ENCODE data around the gene ETV5. TPM values are rescaled to one million over a fixed set of nuclear protein-coding genes. Genes with fewer than 3 reads are reported as not detected.

ETV5 gene
- polyA plus RNA-seq, 3 donors = 25.7 to 29.8 (median 28.9) TPM

DNA sequence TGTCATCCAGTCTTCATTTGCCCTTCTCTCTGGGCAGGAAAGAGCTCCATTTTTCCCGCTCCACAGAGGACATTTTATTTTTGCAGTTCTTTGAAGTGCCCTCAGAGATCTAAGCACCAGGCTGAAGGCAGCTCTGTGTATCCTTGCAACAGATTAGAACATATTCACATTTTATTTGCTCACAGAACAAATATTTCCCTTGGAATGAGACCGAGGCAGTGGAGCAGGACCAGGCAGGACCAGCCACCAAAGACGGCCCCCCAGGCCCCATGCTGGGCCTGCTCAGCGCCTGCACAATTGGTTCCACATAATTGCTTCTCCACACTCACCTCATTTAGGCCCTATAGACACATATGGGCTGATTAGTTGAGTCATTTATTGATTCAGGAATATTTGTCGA, 15.7 kb upstream of the ETV5 start:
- DNase-seq (ENCODE audit: low read depth in 3 of 3, low spot score in 2 of 3) = no peak

DNA sequence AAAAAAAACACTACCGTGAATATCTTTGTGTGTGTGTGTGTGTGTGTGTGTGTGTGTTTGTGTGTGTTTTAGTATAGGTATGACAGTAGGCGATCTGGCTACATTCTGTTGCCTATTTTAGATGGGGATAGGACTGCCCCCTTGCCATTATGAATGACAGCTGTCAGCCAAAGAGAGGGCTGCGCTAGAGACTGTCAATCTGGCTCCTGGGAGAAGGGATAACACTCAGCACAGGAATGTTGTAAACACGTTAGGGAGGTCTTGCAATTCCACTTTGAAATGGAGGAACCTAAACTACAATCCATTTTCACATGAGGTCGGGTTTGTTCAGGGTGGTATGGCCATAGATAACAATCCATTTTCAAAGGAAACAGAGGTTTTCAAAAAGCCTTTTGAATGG, 14.1 kb upstream of the ETV5 start:
- no peak for DNase-seq (ENCODE audit: low read depth in 3 of 3, low spot score in 2 of 3)

DNA sequence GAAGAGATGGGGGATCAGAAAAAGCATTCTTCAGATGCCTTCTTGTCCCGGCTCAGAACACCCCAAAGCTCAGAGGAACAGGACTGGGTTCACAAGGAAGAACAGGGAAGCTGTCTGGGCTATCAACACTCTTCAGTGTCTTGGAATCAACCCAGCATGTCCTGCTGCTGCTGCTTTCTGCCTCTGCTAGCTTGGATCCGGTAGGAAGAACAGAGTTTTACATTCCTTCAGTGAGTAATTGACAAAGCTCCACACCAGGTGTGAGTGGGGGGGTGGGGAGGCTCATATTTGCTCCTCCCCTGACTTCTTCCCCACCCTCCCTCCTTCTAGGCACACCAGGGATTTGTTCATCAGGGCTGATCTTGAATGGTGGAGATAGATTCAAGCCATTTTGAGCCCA, 13.1 kb upstream of the ETV5 start:
- no peak for DNase-seq (ENCODE audit: low read depth in 3 of 3, low spot score in 2 of 3)

DNA sequence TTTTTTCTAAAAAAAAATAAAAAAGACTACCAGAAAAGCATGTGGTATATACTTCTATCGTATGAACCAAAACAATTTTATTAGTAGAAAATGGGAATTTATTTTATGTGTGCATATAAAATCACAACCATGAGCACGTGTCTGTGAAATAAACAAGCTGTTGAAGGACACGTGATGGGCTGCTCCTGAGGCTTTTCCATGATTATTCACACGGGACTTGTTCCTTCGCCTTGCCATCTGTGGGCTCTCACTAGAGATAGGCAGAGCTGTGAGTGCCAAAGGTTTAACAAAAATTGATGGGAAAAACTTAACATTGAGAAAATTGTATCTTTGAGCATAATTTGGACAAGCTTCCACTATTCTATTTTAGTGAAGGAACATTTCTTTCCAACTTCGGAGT, 12.4 kb upstream of the ETV5 start:
- DNase-seq (ENCODE audit: low read depth in 3 of 3, low spot score in 2 of 3) = no peak

DNA sequence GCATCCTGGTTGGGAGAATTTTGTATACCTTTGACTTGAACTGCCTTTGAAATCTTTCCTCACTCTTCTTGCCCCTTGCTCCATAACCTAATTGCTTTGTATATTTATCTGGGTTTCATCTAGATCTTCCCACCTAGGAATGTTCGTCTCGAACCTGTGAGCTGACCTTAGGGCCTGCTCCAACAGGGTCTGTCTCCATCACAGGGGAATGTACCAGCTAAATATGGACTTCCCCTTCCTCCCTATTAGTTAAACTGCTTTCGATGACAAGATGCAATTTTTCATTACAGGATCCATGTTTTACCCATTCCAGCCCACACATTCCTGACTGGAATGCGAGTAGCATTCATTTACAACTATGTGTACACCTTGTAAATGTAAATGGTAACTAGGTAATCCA, 10.6 kb upstream of the ETV5 start:
- DNase-seq (ENCODE audit: low read depth in 3 of 3, low spot score in 2 of 3) = no peak

DNA sequence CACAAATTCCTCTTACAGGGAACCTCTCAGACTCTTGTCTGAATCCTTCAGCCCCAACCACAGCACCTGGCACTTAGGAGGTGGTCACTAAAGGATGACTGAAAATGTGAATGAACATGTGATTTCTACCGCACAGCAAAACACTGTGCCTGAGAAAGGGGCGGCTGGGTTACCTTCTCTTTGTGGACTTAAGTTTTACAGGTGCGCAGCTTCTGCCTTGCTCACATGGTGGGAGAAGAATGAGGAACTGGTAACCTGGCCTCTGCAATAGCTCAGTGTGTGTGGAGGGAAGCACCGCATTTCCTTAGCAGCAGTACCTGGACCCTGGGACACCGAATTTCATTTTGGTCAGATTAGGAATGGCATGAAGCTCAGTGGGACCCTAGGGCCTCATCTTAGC, 9.8 kb upstream of the ETV5 start:
- DNase-seq (ENCODE audit: low read depth in 3 of 3, low spot score in 2 of 3) = no peak

DNA sequence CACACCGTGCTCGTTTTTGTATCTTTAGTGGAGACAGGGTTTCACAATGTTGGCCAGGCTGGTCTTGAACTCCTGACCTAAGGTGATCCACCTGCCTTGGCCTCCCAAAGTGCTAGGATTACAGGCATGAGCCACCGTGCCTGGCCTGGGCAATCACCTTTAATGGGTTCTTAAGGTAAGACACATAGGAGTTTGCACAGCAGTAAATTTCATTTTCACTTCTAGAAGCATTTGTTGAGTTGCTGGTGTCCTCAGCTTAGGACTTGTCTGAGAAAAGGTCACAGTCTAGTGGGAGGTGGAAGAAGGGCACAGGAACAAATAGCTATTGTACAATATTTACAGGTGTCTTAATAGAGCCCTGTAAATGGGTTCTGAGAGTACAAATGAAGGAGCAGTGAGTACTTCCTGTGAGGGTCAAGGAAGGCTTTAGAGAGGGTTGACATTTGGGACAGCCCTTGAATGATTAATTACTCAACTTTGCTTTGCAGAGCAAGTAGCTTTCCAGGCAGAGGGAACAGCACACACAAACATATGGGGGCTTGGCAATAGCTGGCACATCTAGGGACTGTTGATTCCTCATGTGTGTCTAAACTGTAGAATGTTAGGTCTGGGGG, 8.7 kb upstream of the ETV5 start:
- no peak for DNase-seq (ENCODE audit: low read depth in 3 of 3, low spot score in 2 of 3)

DNA sequence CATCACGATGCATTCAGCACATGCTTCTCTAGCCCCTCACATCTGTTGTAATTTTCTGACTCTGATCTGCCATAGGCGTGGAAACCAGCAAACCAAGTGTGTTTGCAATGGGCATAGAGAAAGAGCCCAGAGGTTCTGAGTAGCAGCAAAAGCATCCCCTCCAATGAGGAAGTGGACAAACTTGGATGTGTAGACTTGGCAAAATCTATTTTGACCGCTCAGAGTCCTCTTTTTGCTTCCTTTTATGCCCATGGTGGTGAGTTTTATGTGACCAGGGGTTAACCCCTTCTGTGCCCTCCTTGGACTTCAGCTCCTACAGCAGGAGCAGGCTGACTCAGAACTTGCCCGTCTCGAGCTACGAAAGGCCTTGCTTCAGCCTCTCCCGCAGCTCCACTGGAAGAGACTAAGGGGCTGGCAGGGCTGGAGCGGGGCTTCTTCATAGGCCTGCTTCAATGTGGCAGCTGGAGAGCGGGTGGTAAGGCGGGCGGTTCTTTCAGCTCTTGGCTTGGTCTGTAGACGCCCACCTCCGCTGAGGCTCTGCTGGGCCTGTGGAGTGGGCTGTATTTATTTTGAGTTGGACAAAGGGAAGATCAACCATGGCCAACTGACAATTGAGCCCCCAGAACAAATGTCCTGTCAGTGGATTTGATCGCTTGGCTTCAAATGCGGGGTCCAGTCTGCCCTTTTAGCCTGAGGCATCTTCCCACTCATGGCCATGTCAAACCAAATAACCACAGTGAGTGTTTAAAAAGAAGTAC, 6.5 kb upstream of the ETV5 start:
- DNase-seq (ENCODE audit: low read depth in 3 of 3, low spot score in 2 of 3) = no peak

DNA sequence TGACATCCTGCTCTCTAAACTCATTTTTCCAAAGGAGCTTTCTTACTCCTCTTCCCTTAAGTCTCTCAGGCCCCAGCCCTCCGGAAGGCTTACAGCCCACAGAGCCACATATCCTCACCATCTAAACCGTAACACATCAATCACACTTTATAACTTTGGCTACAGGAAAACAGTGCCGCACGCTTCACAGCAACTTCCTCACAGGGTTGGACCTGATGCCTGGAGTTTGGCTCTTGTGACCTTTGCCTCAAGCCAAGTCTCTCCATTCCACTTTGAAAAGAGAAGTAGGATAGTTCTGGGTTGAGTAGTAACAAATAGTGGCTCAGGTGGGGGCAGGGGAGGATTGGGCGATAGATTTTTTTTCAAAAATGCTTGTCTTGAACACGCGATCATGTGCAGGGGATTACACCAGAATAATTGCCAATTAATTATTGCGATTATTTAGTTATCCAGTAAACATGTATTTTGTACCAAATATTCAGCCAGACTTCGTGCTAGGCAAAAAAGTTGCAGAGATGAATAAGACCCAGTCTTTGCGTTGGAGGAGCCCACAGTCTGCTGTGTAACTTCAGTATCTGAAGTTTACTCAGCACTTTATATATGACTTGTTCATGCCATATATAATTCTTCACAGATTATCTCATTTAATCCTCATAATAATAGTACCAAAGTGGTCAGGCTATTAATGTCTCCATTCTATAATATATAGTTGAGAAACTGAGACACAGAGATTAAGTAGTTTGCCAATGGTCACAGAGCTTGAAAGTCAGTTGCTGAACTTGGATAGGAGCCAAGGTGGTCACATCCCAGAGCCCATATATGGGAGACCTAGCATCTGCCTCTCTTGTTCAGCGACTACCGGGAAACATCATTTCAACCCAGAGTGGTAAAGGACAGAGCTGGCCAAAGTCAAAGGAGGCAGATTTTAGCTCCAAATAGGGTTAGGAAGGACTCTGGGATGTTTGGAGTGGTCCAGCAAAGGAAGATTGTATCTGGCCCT, 2.4 kb upstream of the ETV5 start:
- DNase-seq (ENCODE audit: low read depth in 3 of 3, low spot score in 2 of 3) = no peak

DNA sequence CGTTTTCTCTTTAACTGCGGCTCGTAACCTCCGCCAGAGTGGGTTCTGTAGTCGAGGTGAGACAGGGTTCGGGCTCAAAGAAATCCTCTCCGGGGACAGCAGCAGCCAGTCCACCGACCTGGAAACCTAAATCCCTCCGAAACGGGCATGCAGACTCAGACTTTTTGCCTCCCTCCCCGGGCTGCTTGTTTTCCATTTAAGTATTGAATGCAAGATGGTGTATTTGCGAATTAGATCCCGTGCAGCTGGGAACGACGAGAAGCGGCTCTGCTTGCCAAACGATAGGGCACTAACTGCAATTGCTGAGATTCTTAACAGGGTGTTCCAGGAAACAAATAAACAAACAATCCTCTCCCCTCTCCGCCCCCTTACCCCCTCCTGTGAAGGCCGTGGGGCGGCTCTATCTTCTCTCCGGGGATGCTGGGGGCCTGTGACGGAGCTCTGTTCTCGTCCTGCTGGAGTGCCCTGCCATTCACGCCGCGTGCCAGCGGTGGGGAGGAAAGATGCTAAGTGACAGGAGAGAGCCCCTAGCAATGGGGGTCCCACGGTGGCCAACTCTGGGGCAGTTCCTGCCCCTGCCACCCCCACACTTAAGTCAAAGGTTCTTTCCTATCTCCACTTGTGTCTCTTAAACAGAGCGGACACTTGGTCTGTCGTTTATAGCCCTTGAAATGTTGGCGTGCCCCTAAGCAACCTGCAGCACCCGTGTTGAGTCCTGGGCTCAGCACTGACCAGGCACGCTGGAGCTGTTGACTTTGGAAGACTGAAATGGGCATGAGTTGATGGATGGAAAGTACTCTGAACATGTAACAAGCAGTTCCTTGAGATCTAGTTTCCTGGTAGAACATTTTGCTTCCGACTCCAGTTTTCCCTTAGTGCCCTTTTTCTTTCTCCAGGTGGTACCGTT, 1.3 kb upstream of the ETV5 start:
- no peak for DNase-seq (ENCODE audit: low read depth in 3 of 3, low spot score in 2 of 3)

DNA sequence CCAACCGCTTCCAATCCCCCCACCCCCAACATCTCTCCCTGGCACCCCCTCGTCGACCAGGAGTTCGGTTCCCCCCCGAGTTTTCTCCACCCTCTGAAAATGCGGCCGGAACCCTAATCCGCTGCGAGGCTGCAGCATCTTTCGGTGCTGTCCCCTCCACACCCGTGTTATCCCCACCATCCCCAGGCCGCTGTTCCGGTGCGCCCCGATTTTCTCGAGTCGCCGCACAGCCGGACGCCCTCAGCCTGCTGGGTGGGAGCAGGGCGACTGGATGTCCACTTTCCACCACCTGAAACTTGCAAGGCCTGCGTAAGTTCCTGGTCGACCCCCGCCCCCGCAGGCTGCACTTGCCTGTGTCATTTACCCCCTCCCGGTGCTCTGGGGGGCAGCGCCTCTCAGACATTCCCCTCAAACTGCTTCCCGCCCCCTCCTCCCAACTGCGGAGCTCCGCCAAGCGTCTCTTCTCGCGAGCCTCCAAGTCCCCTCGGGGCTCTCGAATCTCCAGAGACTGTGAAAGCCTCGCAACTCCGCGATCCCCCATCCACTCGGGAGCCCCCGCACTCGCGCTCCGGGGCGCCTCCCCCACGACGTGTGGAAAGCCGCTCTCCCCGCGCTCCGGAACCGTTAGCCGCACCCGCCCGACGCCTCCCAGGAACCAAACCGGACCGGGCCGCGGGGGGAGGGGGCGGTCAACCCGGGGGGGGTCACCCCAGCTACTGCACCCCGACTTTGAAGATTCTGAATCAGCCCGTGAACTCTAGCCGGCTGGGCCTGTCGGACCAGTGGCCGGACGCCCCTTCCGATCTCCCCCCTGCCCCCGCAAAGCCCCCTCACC, 566 bp downstream of the ETV5 start:
- DNase-seq (ENCODE audit: low read depth in 3 of 3, low spot score in 2 of 3) = no peak

DNA sequence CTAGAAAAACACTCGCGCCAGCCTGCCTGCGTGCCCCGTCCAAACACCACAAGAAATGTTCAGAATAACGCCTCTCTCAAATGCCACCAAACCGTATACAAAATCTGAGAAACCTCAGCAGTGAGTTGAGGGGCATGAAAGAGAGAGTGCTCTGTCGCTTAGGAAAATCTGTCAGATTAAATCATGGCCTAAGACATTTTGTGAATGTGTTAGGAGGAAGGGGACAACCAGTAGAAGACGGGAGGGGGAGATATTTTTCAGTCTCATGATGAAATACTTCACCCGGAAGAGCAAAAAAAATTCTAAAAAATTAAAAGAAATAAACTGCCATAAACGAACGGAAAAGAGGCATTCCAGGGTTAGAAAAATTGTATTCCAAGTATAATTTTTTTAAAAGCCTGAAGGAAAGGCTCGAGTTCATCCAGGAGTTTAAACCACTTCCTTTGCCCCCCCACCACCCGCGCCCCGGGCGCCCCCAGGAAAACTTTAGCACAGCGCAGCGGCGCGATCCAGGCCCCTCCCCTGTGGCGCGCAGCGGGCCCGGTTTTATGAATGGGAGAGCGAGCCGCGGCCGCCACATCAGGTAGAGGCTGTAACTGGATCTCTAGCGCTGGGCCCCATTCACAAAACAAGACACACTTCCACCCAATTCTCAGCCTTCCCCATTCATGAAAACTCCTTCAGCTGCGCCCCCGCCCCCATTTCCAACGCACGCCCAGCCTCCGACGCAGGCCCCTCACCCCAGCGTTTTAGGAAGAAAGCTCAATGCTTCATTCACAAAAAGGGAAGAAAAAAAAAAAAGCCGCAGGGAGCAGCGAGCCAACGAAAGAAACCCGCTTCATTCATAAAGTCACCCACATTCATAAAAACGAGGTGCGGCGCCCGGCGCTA, 1.4 kb downstream of the ETV5 start:
- DNase-seq (ENCODE audit: low read depth in 3 of 3, low spot score in 2 of 3) = no peak

DNA sequence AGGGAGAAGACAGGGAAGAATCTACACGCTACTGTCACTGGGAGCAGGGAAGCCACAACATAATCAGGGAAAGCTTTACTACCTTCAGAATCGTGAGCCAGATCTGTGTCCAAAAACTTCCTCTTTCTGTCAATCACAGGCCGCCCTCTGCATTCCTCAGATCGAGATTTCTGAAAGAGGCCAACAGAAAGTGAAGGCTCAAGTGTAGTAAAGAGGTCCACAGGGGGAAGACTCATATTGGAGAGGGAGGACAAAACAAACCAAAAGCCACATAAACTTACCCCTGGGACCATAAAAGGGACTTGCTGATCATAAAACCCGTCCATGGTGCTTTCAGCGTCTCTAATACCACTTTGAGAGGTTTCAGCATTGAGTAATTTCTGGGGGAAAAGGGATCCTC, 3.3 kb downstream of the ETV5 start:
- DNase-seq (ENCODE audit: low read depth in 3 of 3, low spot score in 2 of 3) = no peak

DNA sequence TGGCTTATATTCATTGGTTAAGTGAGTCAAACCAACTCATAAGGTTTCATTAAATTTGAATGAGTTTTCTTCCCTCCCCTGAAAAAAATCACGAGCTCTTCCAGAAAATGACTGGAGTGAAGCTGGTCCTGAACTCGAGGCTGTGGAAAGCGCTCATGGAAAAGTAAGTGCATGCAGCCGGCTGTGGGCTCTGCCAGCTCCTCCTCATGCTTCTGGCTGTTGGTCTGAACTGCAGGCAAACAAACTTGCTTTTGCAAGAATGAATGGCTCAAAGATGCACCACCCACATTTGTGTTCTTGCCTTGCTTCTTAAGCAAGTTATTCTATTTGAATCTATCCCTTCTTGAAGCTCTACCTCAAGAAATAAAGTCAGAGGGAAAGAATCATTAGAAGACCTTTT, 6.2 kb downstream of the ETV5 start:
- DNase-seq (ENCODE audit: low read depth in 3 of 3, low spot score in 2 of 3) = no peak

DNA sequence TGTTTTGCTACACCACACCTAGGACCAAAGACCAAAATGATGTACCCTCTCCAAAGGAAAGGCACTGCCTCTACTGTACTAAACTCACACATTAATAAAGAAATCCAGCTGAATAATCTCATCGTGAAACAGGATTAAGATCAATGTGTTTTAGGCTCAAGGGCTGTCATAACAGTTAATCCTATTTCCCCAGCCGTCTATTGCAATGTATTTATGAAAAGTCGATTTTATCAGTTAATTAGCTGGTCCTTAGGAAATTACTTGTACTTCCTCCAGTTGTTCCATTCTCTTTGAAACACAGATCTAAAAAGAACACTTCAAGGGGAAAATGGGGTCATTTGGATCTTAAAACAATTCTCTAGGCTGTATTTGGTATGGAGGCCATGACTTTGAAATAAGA, 8.5 kb downstream of the ETV5 start:
- DNase-seq (ENCODE audit: low read depth in 3 of 3, low spot score in 2 of 3) = no peak

DNA sequence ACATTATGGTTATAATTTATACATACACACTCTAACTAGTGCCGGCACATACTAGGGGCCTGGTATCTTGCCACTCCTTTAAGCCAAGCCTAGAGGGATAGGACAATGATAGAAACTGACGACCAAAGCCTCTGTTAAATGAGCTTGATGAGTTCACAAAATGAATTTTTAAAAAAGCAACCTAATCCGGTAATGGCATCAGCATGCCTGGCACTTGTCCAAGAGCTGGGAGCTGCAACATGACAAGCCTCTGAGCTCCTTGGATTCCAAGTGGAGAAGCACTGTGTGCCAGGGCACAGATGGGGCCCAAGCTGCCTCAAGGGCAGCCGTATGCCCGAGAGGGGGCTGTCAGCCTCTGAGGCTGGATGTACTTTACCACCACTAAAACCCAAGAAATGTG, 9.7 kb downstream of the ETV5 start:
- DNase-seq (ENCODE audit: low read depth in 3 of 3, low spot score in 2 of 3) = no peak

DNA sequence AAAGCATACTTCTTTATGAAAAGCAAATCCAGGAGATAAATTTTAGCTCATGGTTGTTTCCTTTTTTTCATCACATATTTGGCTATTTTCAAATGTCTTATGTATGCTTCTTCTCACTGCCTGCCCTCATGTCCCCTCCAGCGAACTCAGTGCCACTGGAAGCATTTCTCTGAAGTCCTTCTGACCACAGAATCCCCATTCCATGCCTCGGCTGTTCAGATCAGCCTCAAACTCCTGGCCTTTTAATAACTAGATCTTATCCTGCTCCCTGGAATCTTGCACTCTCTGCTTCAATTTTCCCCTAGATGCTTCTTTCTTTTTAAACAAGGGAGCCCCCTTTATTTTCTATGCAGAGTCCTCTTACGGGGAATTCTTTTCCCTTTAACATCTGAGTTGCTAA, 10.1 kb downstream of the ETV5 start:
- no peak for DNase-seq (ENCODE audit: low read depth in 3 of 3, low spot score in 2 of 3)

DNA sequence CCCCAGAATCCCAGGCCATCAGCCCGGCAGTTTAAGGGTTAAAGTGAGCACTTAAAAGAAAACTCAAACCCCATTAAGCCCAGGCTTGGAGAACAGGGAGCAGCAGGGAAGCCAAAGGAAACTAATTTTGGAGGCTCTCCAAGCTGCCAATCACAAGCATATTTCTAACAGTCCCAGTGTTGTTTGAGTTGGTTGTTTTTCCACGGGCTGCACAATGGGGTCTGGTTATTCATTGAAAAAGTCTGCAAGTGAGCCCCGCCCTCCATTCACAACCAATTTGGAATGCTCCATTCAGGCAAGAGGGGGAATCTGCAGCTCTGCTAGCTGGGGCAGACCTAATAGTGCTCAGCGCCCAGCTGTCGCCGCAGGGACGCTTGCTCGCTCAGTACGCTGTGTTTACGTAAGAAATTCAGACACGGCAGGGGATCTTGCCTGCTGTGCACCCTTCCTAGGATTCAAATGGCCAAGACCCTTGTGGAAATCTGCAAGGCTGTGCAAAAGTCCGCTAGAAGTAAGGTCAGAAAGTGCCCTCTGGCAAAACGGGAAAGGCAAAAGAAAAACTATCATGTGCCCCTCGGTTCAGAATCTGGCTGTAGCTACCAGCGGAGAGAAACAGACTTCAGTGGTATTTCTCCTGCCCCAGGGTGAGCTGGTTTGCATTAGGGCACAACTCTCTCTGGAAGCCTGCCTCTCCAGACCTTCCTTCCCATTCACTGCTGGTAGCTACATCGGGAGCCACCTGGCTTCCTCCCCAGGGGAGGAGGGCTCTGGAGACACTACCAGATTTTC, 11.0 kb downstream of the ETV5 start:
- peak; percentile 71 to 83 (median 72) for DNase-seq (ENCODE audit: low read depth in 3 of 3, low spot score in 2 of 3)
